Endothelial cell of umbilical vein (primary cell): ENCODE measurements around the gene COX14. TPM values are rescaled to one million over a fixed set of nuclear protein-coding genes. Genes with fewer than 3 reads are reported as not detected.

Source experiments
- BruUV-seq: library from RNA; stranded (reverse); fragments of 400-500 nt; replicated peaks from 2 replicates; lab custom pipeline; 2021; lab: Mats Ljungman, UMichigan
- CTCF ChIA-PET: fragments of 300-600, 350-600 bp; sonication (Branson Sonifier 250); formaldehyde crosslinking; loops from one replicate; lab custom pipeline; 2021; ENCODE audit warnings: antibody characterized with exemption, inconsistent platforms; lab: Charles Lee
- POLR2A ChIA-PET: fragments of 300-600, 350-600 bp; sonication (Branson Sonifier 250); formaldehyde crosslinking; loops from one replicate; lab custom pipeline; 2021; ENCODE audit warnings: antibody characterized with exemption, inconsistent platforms; lab: Charles Lee
- DNase-seq: peaks from one replicate; pipeline ENCODE4 v3.0.0-alpha.2; 2011; ENCODE audit warnings: low read depth, low spot score
- FAIRE-seq: peaks from 2 replicates; lab custom pipeline; 2011; peaks lifted over from hg19 to GRCh38; lab: Jason Lieb, UNC
- H2AFZ ChIP-seq: 2 replicates; pipeline ENCODE4 v1.6.0; 2012; ENCODE audit warnings: low read depth, low read length, control low read depth, inconsistent platforms
- H3K27ac ChIP-seq: 2 replicates; pipeline ENCODE4 v1.5.1; 2011; ENCODE audit warnings: low read depth, mild to moderate bottlenecking, control low read depth, low read length, moderate library complexity; ENCODE audit not compliant: insufficient read depth
- H3K27me3 ChIP-seq, 2 experiments: 2 replicates each; pipeline versions ENCODE4 v1.6.0 to v1.6.1; 2011; ENCODE audit warnings: low read length in 2 of 2, mixed read lengths in 1 of 2; ENCODE audit not compliant: control insufficient read depth in 2 of 2, insufficient read depth in 2 of 2
- H3K36me3 ChIP-seq, 2 experiments: 2 replicates in 1 of 2; 3 replicates in 1 of 2; pipeline ENCODE4 v1.5.1; 2011; ENCODE audit warnings: low read length in 2 of 2, mild to moderate bottlenecking in 1 of 2, moderate library complexity in 1 of 2; ENCODE audit not compliant: control insufficient read depth in 2 of 2, insufficient read depth in 2 of 2; ENCODE audit errors: extremely low read depth in 1 of 2
- H3K4me1 ChIP-seq: 3 replicates; pipeline ENCODE4 v1.5.1; 2011; ENCODE audit warnings: mild to moderate bottlenecking, low read length; ENCODE audit not compliant: control insufficient read depth, insufficient read depth; ENCODE audit errors: extremely low read depth
- H3K4me2 ChIP-seq: 2 replicates; pipeline ENCODE4 v1.6.1; 2011; ENCODE audit warnings: low read length, control low read depth, mixed read lengths; ENCODE audit not compliant: insufficient read depth
- H3K4me3 ChIP-seq, 3 experiments: fragments of 200-600 bp in 1 of 3; sonication (generic), shearing (Covaris generic) in 1 of 3; replicated peaks in 1 of 3; 2 replicates each; pipeline ENCODE4 v1.5.1; 2011 to 2016; ENCODE audit warnings: control low read depth in 3 of 3, low read length in 3 of 3, mild to moderate bottlenecking in 2 of 3, inconsistent platforms in 1 of 3, low read depth in 1 of 3, moderate library complexity in 1 of 3; ENCODE audit not compliant: insufficient read depth in 1 of 3
- H3K79me2 ChIP-seq: 2 replicates; pipeline ENCODE4 v1.6.0; 2012; ENCODE audit warnings: low read length, inconsistent platforms; ENCODE audit not compliant: control insufficient read depth, insufficient read depth
- H3K9ac ChIP-seq: replicated peaks from 2 replicates; pipeline ENCODE3; 2011; ENCODE audit warnings: low read length, control low read depth; ENCODE audit not compliant: insufficient read depth; ENCODE audit errors: extremely low read depth
- H3K9me1 ChIP-seq: replicated peaks from 3 replicates; pipeline ENCODE4 v1.6.0; 2011; ENCODE audit warnings: mild to moderate bottlenecking, low read length; ENCODE audit not compliant: control insufficient read depth, insufficient read depth; ENCODE audit errors: extremely low read depth
- H3K9me3 ChIP-seq: replicated peaks from 2 replicates; pipeline ENCODE4 v1.5.1; 2012; ENCODE audit warnings: low read length, inconsistent platforms; ENCODE audit not compliant: control insufficient read depth, insufficient read depth
- H4K20me1 ChIP-seq: replicated peaks from 2 replicates; pipeline ENCODE3; 2011; ENCODE audit warnings: mild to moderate bottlenecking, low read length; ENCODE audit not compliant: control insufficient read depth, insufficient read depth; ENCODE audit errors: extremely low read depth
- EZH2 ChIP-seq: IDR thresholded peaks from 2 replicates; pipeline ENCODE4 v1.6.1; 2012; ENCODE audit warnings: borderline replicate concordance, low read depth, mild to moderate bottlenecking, moderate library complexity, low read length, inconsistent platforms; ENCODE audit not compliant: severe bottlenecking
- FOS ChIP-seq: IDR thresholded peaks from 2 replicates; pipeline ENCODE4 v1.6.1; 2011; ENCODE audit warnings: mild to moderate bottlenecking, low read length, moderate library complexity, borderline replicate concordance; ENCODE audit not compliant: insufficient read depth
- GATA2 ChIP-seq: IDR thresholded peaks from 2 replicates; pipeline ENCODE4 v1.7.0; 2011; ENCODE audit warnings: low read depth, mild to moderate bottlenecking, moderate library complexity, mixed read lengths, low read length; ENCODE audit not compliant: insufficient read length, insufficient read depth
- JUN ChIP-seq: IDR thresholded peaks from 2 replicates; pipeline ENCODE4 v1.6.1; 2011; ENCODE audit warnings: borderline replicate concordance, low read depth; ENCODE audit not compliant: insufficient read length, insufficient read depth
- MYC ChIP-seq: IDR thresholded peaks from one replicate; pipeline ENCODE4 v1.6.1; 2011; ENCODE audit warnings: mild to moderate bottlenecking, low read depth, low read length
- POLR2A ChIP-seq: IDR thresholded peaks from 2 replicates; pipeline ENCODE4 v1.6.1; 2012; ENCODE audit warnings: low read depth, mild to moderate bottlenecking, control low read depth, low read length
- POLR2AphosphoS5 ChIP-seq: IDR thresholded peaks from 2 replicates; pipeline ENCODE4 v1.6.1; 2012; ENCODE audit warnings: low read depth, mild to moderate bottlenecking, control low read depth, low read length, moderate library complexity; ENCODE audit not compliant: insufficient read depth
- dilution Hi-C: fragments of 300-500 bp; cut with MboI; formaldehyde crosslinking; loops from one replicate; pipeline ENCODE4 v1.15.0; 2019; ENCODE audit warnings: low sequenced_read_pairs; ENCODE audit not compliant: extremely low pct_ligation_motif_present
- intact Hi-C: fragments of 100-400 bp; cut with micrococcal nuclease; formaldehyde crosslinking; loops from one replicate; pipeline ENCODE4 v1.10.0; 2022
- polyA plus RNA-seq, 4 experiments: library from polyadenylated mRNA; depleted of rRNA in 3 of 4; stranded (reverse) in 3 of 4; unstranded in 1 of 4; fragments of >200 nt; gene quantifications; 2 replicates each; pipeline versions ENCODE4 v1.2.1 to v1.2.3, GENCODE V29; 2011 to 2012; ENCODE audit warnings: missing spikeins in 1 of 4
- total RNA-seq: library from RNA; stranded (reverse); gene quantifications from 2 replicates; pipeline ENCODE4 v1.2.3, GENCODE V29; 2021
- TF ChIP-seq, protein P1 (sequence below): IDR thresholded peaks from 2 replicates; pipeline ENCODE4 v1.6.1; 2011; ENCODE audit not compliant: insufficient read depth, insufficient read length
- TF ChIP-seq, protein P2 (sequence below), 2 donors: IDR thresholded peaks; 1 replicate in 1 of 2; 2 replicates in 1 of 2; pipeline ENCODE4 v1.5.1; 2011; ENCODE audit warnings: low read length in 2 of 2, mild to moderate bottlenecking in 2 of 2, moderate library complexity in 2 of 2, control low read depth in 1 of 2, inconsistent platforms in 1 of 2, low read depth in 1 of 2; ENCODE audit not compliant: insufficient read depth in 1 of 2; ENCODE audit errors: extremely low read depth in 1 of 2

COX14 gene
- total and polyA plus RNA-seq, 2 donors (not counting 3 experiments of a cell fraction or from before 2014, with no cell fraction given), result 40.3 to 106 TPM

DNA sequence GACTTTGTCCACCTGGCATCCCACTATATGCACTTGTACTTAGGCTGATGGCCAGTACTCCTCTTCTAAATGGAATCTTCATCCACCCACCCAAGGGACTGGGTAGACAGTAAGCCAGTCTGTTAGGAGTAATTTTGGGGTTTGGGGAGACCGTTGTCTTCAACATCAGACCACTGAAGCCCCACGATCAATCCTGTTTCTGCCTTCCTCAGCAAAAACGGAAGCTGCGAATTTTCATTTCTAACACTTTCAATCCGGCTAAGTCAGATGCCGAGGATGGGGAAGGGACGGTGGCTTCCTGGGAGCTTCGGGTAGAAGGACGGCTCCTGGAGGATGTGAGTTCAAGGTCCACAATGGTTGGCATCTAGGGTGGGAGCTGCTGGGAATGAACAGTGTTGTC is 24.9 kb upstream of the COX14 start:
- H4K20me1 ChIP-seq, result no peaks in the 10 kb centered on the region
- TF ChIP-seq FOS (no peak), MYC (no peak), POLR2AphosphoS5 (no peak), GATA2 (no peak), EZH2 (no peak), POLR2A (no peak), JUN (no peak)
- TF ChIP-seq, protein P1, sequence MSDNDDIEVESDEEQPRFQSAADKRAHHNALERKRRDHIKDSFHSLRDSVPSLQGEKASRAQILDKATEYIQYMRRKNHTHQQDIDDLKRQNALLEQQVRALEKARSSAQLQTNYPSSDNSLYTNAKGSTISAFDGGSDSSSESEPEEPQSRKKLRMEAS, result no peak
- TF ChIP-seq, protein P2, sequence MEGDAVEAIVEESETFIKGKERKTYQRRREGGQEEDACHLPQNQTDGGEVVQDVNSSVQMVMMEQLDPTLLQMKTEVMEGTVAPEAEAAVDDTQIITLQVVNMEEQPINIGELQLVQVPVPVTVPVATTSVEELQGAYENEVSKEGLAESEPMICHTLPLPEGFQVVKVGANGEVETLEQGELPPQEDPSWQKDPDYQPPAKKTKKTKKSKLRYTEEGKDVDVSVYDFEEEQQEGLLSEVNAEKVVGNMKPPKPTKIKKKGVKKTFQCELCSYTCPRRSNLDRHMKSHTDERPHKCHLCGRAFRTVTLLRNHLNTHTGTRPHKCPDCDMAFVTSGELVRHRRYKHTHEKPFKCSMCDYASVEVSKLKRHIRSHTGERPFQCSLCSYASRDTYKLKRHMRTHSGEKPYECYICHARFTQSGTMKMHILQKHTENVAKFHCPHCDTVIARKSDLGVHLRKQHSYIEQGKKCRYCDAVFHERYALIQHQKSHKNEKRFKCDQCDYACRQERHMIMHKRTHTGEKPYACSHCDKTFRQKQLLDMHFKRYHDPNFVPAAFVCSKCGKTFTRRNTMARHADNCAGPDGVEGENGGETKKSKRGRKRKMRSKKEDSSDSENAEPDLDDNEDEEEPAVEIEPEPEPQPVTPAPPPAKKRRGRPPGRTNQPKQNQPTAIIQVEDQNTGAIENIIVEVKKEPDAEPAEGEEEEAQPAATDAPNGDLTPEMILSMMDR (IDR thresholded peaks at IDR 0.05; ENCODE audit: extremely low read depth in 1 of 2, insufficient read depth in 1 of 2, low read depth in 1 of 2, low read length in 2 of 2), result no peak
- peaks cover 25 to 31% of the 10 kb centered on the region in 2 experiments for H3K36me3 ChIP-seq
- intact Hi-C loops (no loop called here), dilution Hi-C loops (no loop called here)
- FAIRE-seq (no peak), DNase-seq (no peak)
- H3K4me3 ChIP-seq, result no peak overlapping the region
- peaks cover 35% of the 10 kb centered on the region for H3K4me1 ChIP-seq
- H3K27ac ChIP-seq, result peak overlapping the region; percentile 44
- BruUV-seq, result no TSS peak
- H2AFZ ChIP-seq, result no peak overlapping the region
- H3K9ac ChIP-seq, result no peak overlapping the region
- H3K79me2 ChIP-seq, result peaks cover 16% of the 10 kb centered on the region
- no peaks in the 10 kb centered on the region for H3K9me3 ChIP-seq
- no peaks in the 10 kb centered on the region for H3K9me1 ChIP-seq
- ChIA-PET POLR2A (no interaction called here), CTCF (interaction anchor here (0.6 to 5.6 kb wide), 15 partner anchors 9 to 227 kb away, joined by 3 to 89 read pairs (median 8); partner anchors contain the start of genes CERS5, COX14 and GPD1)
- peak overlapping the region; percentile 56 for H3K4me2 ChIP-seq
- no peaks in the 10 kb centered on the region for H3K27me3 ChIP-seq
